Activated T-helper 1 cell treated with anti-CD3 and anti-CD28 coated beads, Interleukin-2, amount 50 U/mL, for 16 hours (primary cell): ENCODE results near the gene ETV3.

ENCODE experiments used
- DNase-seq, 2 donors: peaks; one replicate each; pipeline ENCODE4 v3.0.0-alpha.2; 2020; ENCODE audit warnings: low read depth in 1 of 2, low spot score in 1 of 2

The ETV3 gene

DNA sequence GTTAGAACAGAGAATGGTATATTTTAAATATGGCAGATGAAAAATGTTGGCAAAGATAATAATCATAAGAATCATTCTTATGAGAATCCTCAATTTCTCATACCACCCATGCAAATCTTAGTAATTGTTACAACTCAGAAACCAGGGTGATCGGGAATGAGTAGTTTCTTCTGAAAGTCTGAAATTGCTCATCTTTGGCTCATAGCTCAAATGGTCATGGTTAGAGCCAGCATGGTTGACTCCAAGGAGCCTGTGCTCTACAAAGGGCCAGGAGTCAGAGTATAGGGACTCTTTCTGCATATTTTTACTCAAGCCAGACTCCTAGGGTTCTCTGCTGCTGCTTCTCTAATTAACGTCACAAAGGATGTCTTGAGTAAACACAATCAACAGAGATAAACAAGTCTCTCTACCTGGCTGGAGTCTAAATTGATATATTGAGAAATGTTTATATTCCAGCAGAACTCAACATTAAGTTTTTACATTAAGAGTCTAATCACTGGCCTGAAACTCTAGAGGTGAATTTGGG lies 1.9 kb upstream of the ETV3 start:
- DNase-seq, result no peak

DNA sequence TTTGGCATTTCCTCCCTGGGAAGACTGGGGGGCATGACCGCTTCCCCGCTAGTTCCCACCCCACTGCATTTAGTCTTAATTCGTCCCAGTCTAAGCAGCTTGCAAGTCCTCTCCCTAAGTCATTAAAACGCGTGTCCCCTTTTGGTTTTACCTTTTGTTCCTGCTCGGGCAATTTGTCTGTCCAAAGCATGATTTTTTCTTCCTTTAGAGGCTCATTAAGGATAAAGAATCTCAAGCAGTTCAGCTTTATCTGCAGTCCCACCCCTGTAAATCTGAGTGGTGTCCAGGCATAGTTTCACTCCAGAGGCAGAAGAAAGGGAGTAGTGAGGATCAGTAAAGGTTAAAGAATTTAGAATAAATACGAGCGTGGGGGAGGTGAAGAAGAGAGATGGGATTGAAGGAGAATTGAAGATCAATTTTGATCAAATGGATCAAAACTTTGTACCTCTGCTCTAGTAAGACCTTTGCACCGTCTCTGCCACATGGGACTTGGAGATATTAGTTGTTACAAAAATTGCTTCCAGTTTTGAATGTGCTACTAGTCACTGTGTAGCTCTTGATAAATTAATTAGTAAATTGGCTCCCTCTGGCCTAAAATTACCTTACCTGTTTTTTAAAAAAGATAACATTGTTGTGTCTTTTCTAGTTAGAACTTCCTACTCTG lies 989 bp upstream of the ETV3 start:
- DNase-seq, result no peak

DNA sequence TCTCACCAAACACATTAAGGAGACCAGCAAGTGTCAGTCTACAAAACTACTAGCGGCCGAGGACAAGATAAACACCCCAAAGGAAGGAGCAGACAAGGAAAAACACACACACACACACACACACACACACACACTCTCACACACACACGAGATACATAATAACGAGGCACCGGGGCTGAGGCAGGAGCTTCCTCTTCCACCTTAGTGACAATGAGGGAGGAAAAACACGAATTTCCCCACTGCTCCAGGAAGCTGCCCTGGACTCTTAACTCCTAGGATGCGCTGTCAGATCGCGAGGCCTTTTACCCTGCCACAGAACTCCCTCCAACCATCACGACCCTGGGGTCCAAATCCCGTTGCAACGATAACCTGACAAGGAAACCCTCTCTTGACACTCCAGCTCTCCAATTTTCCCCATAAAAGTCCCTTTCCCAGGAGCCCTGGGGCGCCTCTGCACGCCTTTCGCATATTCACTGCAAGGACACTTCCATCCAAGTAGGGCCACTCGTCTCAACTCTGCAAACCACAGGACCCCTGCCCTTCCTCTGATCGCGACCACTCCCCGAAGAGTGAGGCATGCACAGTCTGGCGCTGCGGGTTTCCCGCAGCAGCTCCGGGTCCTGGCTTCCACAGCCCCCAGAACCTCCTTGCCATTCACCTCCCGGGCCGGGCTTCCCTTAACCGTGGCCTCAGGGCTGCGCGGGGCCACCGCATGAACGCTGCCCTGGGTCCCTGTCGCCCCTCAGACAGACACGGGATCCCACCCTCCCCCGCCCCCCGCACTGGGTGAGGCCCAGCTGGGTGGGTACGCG lies 581 bp downstream of the ETV3 start:
- DNase-seq, result no peak

DNA sequence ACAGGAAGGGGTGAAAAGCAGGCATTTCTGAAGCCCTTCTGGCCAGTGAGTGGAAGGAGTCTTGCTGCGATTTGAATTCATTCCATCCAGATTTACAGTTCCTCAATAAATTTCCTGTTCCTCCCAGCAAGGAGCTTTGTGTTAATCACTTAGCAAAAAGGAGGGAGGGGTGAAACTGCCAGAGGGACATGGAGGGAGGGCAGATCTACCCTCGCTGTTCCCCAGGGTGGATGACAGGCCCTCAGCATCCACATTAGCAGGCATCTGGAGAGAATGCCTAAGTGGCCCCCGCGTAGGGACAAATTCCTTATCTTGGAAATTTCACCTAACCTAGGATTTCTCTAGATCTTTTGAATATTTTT lies 1.2 kb downstream of the ETV3 start:
- DNase-seq, result no peak

DNA sequence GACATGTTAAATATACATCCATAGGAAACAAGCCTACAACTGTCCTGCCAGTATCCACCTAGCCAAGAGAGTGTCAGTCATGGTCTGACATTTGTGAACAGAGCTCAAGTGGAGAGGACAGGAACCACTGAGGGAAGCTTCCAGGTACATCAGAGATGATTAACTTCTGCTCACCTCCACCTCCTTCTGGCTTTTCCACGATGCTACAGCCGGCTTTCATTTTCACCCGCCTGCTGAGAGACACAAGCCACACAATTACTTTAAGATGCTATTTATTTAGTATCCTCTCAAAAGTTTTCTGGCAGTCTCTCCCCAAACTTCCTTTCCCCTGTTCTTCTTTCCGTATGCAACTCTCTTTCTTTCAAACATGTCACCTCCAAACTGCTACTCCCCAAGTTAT lies 2.1 kb downstream of the ETV3 start:
- DNase-seq, result no peak

DNA sequence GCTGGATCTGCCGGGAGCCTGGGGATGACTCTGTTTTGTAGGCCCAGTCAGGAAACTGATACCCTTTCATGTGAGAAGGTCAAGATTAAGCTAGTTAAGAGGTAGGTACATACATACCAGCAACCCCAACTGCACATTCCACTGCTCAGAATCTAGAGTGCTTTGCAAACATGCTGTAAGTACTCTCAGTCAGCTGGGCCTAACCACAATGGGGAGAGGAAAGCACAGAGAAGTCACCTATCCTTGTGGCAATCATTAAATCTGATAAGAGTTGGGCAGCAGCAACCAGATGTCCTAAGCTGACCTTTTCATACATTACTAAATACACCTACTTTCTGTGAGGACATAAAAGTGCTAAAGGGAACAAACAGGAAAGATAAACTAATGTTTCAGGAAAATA lies 2.5 kb downstream of the ETV3 start:
- no peak for DNase-seq

DNA sequence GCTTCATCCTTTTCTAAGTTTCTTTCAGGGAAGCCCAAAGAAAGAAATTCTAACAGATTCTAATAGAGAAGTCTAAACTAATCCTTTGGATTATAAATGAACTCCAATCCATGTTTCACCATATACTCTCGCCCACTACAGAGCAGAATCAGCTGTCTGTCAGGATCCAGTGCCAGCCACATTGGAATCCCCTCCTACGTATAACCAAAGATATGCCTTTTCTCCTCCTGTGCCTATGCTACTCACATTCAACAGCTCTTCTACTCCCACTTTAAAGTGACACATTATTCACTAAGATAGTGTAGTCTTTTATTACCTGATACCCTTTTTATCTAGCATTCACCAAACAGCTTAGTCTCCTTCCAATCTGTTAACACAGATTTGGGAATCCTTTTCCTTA lies 3.1 kb downstream of the ETV3 start:
- no peak for DNase-seq

DNA sequence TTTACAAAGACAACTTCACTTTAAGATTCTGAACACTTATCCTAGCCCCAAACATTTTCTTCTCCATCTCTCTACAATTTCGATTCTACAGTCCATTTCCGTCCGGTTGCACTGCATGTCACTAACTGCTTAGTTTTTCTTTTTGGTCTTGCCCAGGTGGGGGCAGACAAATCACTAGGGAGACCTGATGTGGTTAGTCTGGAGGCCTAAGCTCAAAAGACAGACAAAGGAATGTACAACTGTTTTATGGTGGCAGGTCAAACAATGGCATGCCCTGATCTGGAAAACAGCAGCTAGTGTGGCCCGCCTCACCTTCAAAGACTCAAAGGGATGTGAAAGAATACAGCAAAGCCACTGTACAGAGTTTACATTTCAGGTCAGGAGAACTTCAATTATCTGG lies 3.8 kb downstream of the ETV3 start:
- no peak for DNase-seq

DNA sequence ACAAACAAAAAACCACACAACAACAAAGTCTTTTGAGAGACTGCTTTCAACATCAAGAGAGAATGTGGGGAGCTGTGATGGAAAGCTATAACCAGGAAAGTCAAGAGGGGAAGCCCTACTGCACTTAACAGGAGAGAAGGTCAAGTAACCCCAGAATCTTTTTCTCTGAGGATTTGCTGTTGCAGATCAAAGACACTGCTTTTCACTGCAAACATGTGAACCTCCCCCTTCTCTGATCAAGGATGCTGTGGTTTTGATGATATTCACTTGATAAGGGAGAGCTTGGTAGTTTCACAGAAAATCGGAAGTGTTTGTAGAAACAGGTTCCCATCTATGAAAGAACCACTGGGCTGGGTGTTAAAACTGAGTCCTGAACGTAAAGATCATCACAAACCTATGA lies 4.8 kb downstream of the ETV3 start:
- no peak for DNase-seq

DNA sequence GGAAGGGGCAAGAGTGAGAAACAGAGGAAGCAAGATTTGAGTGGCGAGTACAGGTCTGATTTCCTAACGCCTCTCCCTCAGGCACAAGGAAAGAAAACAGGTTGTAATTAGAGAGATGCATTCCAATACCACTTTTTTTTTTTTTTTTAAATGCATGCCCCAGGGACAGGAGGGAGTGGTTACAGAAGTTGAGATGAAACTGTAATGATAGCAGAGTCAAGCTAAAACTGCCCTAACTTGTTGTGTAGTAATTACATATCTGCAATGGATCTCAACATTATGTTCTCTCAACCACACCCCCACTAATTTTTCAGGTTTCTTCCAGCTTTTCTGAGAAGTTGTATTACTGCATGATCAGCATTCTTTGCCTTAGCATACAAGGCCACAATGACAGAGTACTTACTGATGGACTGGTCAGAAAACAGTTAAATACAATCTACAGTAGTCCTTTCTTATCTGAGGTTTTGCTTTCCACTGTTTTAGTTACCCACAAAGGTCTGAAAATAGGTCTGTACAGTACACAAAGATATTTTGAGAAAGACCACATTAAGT lies 5.5 kb downstream of the ETV3 start:
- no peak for DNase-seq

DNA sequence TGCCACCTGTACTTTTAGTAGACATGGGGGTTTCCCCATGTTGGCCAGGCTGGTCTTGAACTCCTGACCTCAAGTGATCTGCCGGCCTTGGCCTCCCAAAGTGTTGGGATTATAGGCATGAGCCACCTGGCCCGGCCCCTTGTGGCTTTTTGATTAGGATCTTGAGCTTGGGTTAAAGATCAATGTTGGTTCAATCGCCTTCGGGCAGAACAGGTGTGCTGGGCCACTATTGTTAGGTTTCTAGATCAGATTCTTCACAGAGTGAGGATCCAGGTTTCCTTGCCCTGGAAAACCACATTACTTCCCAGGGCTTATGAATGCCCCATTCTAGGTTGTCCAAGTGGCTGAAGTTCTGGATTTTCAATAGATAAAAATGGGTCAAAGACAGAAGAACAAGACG lies 6.1 kb downstream of the ETV3 start:
- DNase-seq, result no peak

DNA sequence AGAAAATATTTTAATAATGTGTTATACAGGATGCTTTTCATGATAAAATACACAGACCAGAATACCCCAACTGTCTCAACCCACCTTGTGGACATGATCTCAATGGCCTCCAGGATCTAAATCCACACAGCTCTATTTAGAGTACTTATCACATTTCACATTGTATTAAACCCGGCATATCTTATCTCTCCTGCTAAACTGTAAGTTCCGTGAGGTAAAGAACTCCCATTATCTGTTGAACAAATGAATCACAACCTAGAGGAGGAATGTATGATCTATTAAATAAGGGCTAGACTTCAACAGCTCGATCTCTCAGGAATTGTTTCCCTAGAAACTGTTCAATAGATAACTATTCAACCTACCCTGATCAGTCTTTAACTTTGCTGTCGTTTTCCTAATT lies 6.9 kb downstream of the ETV3 start:
- no peak for DNase-seq

DNA sequence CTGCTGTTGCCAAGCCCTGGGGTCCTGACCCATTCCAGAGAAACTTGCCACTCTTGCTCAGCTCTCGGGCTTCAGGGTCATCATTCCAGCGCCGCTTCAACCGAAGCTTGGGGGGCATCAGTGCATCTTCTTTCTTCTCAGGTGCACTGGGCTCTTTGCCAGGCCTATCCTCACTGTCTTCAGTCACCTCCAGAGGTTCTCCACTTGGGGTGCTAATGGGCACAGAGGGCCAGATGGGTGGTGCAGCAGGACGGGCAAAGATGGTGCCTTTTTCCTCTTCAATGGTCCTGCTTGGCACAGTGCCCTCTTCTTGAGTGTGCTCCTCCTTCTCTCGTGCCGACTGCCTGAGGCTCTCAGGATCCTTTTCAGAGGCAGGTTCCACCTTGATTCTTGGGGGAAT lies 13.3 kb downstream of the ETV3 start:
- no peak for DNase-seq

DNA sequence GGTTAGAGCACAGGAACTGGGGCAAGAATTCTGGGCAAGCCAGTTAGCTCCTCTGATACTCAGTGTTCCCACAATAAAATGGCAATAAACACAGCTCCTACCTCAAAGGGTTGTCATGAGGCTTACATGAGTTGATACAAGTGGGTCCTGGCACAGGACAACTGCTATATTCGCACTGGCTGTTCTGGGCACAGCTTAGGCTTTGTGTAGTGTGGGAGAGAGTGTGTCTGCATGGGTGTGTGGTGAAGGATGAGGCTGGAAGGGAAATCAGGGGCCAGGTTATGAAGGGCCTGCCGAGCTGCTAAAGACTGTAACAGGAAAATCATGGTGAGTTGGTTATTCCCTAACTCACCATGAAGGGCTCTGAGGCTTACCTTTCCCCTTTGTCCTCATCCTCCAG lies 18.7 kb downstream of the ETV3 start:
- DNase-seq, result no peak

DNA sequence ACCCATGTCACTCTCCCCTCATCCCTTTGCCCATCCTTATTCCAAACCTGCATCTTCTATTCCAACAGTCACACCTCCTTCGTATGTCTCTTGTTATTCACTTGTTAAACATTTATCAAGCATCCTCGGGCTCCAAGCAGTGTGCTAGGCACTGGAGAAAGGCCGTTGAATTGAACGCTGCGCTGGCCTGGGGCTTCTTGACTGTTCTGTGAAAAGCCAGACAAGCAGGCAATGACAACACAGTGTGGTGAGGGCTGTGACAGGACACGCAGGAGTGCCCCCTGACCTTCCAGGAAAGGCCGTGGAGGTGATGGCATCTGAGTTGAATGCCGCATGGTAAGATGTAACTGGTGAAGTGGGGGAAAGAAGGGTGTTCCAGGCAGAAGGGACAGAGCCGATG lies 19.2 kb downstream of the ETV3 start:
- no peak for DNase-seq

DNA sequence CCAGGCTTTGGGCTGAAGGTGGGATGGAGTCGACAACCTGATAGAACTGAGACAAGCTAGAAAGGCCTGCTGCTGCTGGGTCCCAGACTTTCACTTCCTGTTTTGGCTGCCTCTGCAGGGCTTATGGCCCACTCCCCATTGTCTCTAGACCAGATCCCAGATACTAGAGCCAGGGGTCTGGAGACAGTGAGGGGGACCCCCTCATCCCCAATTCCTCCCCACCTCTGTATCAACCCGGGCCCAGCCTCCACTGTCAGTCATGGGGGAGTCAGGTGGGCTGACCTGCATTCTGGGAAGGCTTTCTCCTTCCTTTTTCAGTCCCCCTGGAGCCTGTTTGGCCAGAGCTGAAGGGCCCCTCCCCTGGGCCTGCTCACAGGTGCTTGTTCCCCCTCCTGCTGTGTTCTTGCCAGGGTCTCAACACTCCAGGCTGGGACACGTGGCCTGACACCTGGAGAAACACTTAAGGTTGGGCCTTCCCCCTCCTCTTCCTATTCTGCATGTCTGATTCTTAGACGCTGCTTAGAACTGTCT lies 20.6 kb downstream of the ETV3 start:
- no peak for DNase-seq

DNA sequence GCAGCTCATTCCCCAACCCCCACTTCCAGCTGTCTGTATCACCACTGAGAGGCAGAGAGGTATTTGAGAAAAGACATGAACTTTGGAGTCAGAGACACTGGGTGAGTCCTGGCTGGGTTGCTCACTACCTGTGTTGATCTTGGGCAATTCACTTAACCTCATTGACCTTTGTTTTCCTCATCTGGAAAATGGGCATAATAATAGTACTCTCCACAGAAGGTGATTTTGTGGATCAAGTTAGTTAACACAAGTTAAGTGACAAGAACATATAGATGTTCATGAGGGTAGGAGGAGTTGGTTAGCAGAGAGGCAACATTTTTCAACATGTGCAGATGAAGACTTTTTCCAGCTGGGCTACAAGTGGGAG lies 21.5 kb downstream of the ETV3 start:
- no peak for DNase-seq

DNA sequence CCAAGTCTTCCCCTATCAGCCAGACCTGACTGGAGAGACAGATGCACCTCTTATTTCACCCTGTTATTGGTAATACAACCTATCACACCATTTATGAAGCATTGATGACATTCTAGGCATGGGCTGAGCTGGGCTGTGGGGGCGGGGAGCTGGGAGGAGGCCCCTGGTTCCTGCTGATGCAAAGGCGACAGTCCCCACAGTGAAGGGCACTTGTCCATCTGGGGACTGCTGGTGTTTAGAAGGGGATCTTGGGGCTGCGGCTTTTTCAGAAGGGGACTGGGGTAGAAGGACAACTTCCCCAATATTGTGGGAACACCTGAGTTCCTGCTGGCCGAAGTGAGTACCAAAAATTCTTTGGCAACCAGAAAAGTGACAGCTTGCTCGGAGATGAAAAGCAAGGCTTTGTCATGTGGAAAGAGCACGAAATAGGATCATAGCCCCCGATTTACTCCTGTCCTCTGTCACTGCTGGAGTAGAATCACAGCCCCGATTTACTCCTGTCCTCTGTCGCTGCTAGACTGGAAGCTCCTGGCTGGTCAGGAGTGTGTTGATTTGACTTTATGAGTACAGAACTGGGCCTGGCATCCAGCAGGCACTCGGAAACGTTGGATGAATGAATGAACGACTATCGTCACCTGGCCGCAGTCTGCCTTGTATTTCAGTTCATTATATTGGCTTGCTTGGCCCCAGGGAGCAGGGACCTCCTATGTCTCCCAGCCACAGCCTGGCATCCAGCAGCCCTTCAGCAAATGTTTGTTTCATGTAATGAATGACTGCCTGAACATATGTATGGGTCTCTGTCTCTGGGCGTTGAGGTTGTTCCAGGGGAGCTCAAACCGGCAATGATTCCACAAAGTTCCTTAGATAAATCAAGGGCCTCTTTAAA lies 22.1 kb downstream of the ETV3 start:
- DNase-seq, result no peak

DNA sequence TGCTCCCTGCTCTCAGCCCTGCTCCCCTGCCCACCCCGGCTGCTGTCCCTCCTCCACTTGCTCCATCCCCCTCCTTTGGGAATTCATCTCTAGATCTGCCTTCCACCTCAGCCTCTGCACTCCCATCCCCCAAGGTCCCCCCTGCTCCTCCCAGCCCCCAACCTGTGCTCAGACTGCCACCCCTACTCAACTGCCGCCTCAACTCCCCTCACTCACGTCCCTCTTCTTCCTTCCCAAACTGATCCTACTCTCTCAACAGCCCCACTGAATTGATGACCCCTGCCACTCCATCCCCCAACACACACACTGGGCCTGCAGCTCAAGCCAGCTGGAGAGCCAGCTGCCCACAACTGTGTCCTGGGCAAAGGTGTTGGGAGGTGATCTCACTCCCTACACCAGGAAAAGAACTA lies 22.8 kb downstream of the ETV3 start:
- DNase-seq, result no peak

DNA sequence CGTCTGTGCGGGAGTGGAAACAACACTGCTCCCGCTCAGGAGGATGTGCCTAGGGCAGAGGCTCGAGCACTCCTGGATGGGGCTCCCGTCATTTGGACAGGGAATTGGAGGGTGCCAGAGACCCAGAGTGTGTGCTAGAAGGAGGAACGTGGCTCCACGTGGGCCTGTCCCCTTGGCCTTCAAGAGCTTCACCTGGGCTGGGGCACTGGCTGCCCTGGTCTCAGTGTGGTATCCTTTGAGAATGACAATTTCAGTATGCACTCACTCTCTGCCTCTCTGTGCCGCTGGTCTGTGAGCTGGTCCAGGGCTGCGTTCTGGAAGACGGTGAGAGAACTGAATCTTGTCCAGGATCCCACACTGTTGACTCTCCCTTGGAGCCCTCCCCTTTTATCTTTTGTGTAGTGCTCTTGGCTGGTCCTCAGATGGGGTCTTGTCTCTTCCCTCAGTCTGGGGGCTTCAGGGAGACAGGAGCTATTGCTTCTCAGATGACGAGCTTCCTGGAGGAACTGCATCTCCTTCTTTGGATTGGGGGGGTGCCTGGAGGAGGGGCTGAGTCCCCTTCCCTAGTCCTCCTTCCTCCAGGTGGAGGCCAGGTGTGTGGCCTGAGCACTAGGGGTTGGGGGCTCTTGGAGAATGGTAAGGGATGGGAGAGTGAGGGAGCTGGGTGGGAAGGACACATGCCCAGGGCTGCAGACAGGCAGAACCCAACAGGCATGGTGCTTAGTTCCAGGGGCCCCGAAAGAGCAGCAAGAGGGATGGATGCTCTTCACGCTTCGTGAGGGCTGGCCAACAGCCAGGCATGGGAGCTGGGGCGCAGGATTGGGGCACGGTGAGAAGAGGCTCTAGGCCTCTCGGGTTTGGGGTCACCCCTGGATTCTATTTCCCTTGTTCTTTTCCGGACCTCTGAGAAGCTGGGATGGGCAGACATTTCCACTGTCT lies 23.7 kb downstream of the ETV3 start:
- DNase-seq, result no peak
